Activated naive CD8-positive, alpha-beta T cell treated with anti-CD3 and anti-CD28 coated beads for 36 hours (primary cell): Measurements from ENCODE around the gene ZC3H4. TPM values are rescaled to one million over a fixed set of nuclear protein-coding genes. Genes with fewer than 3 reads are reported as not detected.
"Not testable (repeated sequence)": the region's sequence is repeated elsewhere in the genome, so short reads cannot be mapped to it uniquely, and the experiment has no call there.

ENCODE experiments used
- DNase-seq: peaks from one replicate; pipeline ENCODE4 v3.0.0; 2021
- H3K27ac Mint-ChIP-seq: one replicate; pipeline ENCODE4 v1.8.0; 2022; ENCODE audit warnings: mild to moderate bottlenecking, moderate library complexity, mixed read lengths
- H3K27me3 Mint-ChIP-seq: one replicate; pipeline ENCODE4 v1.8.0; 2022; ENCODE audit warnings: mild to moderate bottlenecking, mixed read lengths
- H3K36me3 Mint-ChIP-seq: one replicate; pipeline ENCODE4 v1.8.0; 2021; ENCODE audit warnings: mild to moderate bottlenecking, mixed read lengths
- H3K4me1 Mint-ChIP-seq: one replicate; pipeline ENCODE4 v1.8.0; 2021; ENCODE audit warnings: mixed read lengths
- H3K4me3 Mint-ChIP-seq: one replicate; pipeline ENCODE4 v1.8.0; 2022; ENCODE audit warnings: mild to moderate bottlenecking, moderate library complexity, mixed read lengths
- H3K9me3 Mint-ChIP-seq: one replicate; pipeline ENCODE4 v1.8.0; 2022; ENCODE audit warnings: mixed read lengths
- total RNA-seq, 2 experiments: library from RNA; stranded (reverse); gene quantifications; one replicate each; pipeline ENCODE4 v1.2.3, GENCODE V29; 2021

ZC3H4 gene
- total RNA-seq, 2 experiments from 2014 or later, result 103 to 110 TPM

DNA sequence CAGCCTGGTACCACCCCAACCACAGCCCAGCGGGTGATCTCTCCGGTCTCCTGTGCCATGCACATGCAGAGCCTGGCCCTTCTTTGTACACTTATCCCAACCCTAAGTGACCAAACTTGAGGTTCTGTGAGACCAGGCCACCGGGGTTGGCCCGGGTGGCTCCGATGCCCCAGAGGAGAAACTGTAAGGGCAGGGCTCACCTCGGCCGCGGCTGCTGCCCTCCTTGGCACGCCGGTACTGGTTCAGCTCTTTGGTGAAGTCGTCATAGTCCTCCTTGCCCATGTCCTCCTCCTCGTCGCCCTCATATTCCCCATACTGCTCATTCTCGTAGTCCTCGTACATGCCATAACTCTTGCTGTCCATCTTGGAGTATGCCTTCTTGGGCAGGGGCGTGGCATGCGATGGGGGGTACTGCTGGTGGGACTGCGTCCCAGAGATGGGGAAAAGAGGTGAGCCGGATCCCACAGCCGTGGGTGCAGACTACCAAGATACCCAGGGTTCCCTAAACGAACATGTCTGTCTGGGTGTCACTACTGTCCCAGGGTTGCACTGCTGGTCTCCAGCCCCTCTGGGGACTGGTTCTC, 23.7 kb downstream of the ZC3H4 start:
- peaks cover 19% of the 10 kb centered on the region for H3K4me1 Mint-ChIP-seq
- peaks cover 41% of the 10 kb centered on the region for H3K36me3 Mint-ChIP-seq
- no peaks in the 10 kb centered on the region for H3K27me3 Mint-ChIP-seq
- no peak overlapping the region for H3K27ac Mint-ChIP-seq
- no peak overlapping the region for H3K4me3 Mint-ChIP-seq
- no peaks in the 10 kb centered on the region for H3K9me3 Mint-ChIP-seq
- no peak for DNase-seq

DNA sequence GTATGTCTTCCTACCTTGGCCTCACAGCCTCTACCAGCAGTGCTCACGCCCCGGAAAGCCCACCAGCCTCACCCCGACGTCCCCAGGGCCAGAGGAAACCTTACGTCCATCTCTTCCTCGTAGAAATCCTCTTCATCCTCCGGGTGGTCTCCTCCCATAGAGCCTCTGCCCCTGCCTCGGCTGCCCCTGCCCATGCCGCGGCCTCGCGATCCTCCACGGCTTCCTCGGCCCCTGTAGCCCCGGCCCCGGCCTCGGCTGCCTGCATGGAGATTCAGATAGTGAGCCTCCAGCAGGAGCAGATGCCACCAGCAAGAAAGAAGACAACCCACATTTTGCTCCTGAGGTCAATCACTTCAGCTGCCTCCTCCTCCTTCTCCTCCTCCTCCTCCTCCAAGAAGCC, 27.3 kb downstream of the ZC3H4 start:
- DNase-seq, result no peak
- Mint-ChIP-seq H3K27me3 (no peaks in the 10 kb centered on the region), H3K4me3 (no peak overlapping the region), H3K4me1 (no peaks in the 10 kb centered on the region), H3K27ac (peak overlapping the region; percentile 29), H3K36me3 (peaks cover 27% of the 10 kb centered on the region), H3K9me3 (no peaks in the 10 kb centered on the region)

DNA sequence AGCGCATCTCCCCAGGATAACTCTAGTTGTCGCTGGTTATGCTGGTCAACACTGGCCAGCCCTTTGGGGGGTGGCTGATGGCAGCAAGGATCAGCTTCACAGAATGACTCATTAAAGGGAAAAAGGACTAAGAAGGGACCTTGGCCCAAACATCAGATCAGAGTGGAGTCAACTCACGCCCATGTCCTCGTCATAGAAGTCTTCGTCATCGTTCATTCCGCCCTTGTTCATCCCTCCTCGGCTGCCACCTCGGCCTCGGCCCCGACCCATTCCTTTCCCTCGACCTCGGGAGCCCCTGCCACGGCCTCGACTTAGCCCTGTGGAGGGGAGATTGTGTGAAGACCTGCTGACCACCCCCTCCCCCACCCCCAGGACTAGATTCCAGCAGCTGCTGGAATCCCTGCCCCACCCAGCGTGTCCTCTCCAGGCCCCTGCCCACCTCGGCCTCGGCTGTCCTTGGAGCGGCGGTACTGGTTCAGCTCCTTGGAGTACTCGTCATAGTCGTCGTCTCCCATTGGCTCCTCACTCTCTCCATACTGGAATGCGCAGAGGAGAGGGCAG, 28.6 kb downstream of the ZC3H4 start:
- H3K9me3 Mint-ChIP-seq, result no peaks in the 10 kb centered on the region
- no peak overlapping the region for H3K27ac Mint-ChIP-seq
- H3K27me3 Mint-ChIP-seq, result no peaks in the 10 kb centered on the region
- DNase-seq, result no peak
- H3K36me3 Mint-ChIP-seq, result peaks cover 19% of the 10 kb centered on the region
- H3K4me3 Mint-ChIP-seq, result no peak overlapping the region
- no peaks in the 10 kb centered on the region for H3K4me1 Mint-ChIP-seq

DNA sequence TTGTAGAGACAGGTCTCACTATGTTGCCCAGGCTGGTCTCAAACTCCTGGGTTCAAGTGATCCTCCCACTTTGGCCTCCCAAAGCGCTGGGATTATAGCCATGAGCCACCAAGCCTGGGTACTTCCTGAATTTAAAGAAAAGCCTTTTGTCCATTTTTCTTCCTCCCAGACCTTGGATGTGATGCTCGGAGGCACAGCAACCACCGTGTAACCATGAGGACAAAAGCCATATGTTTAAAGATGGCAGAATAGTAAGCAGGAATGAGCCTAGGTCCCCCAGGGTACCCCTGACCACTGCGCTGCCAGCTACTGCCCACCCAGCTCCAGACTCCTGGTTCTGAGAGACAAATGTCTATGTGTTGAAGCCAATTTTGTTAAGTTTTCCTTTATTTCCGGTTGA, 31.1 kb downstream of the ZC3H4 start:
- DNase-seq, result no peak
- Mint-ChIP-seq H3K36me3 (peaks cover 15% of the 10 kb centered on the region), H3K27me3 (no peaks in the 10 kb centered on the region), H3K27ac (no peak overlapping the region), H3K4me3 (no peak overlapping the region), H3K9me3 (no peaks in the 10 kb centered on the region), H3K4me1 (no peaks in the 10 kb centered on the region)

DNA sequence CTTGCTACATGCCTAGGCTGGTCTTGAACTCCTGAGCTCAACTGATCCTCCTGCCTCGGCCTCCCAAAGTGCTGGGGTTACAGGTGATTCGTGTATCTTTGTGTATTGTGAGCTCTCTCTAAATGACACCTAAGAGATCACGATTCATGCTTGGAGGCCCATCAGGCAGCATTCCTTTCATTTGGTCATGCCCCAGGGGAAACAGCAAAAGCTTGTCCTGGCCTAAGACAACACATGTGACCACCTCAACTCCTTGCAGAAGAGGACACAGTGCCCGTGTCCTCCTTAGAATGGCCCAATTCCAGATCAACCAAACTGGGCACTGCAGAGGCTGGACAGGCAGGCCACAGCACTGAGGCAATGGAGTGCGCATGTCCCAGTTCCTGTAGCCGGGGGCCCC, 32.5 kb downstream of the ZC3H4 start:
- Mint-ChIP-seq H3K9me3 (no peaks in the 10 kb centered on the region), H3K4me1 (no peaks in the 10 kb centered on the region), H3K36me3 (peaks cover 12% of the 10 kb centered on the region), H3K27me3 (no peaks in the 10 kb centered on the region), H3K4me3 (no peak overlapping the region), H3K27ac (no peak overlapping the region)
- DNase-seq, result no peak

DNA sequence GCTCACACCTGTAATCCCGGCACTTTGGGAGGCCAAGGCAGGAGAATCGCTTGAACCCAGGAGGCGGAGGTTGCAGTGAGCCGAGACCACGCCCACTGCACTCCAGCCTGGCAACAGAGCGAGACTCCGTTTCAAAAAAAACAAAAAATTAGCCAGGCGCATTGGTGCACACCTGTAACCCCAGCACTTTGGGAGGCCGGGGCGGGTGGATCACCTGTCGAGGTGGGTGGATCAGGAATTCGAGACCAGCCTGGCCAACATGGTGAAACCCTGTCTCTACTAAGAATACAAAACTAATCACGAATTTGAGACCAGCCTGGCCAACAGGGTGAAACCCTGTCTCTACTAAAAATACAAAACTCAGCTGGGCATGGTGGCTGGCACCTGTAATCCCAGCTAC, 35.2 kb downstream of the ZC3H4 start:
- not testable (repeated sequence) for H3K4me3 Mint-ChIP-seq, H3K27me3 Mint-ChIP-seq, H3K4me1 Mint-ChIP-seq, H3K27ac Mint-ChIP-seq, DNase-seq, H3K9me3 Mint-ChIP-seq
- peaks cover 12% of the 10 kb centered on the region for H3K36me3 Mint-ChIP-seq

DNA sequence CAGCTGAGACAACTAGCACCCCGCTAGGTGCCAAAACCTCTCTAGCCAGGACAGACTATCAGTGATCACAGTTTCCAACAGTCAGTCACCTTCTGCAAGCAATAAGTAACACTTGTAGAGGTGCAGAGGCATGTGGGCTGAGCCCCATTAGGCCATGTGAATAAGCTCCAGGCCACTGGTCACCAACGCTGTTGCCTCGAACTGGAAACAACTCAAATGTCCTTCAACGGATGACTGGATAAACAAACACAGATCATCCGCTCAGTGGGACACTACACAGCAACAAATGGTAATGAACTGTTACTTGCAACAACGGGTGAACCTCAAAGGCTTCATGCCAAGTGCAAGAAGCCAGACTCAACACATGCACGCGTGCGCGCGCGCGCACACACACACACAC, 37.6 kb downstream of the ZC3H4 start:
- no peak for DNase-seq
- no peak overlapping the region for H3K27ac Mint-ChIP-seq
- peaks cover 16% of the 10 kb centered on the region for H3K36me3 Mint-ChIP-seq
- H3K9me3 Mint-ChIP-seq, result no peaks in the 10 kb centered on the region
- H3K4me3 Mint-ChIP-seq, result no peak overlapping the region
- no peaks in the 10 kb centered on the region for H3K27me3 Mint-ChIP-seq
- H3K4me1 Mint-ChIP-seq, result peaks cover 5% of the 10 kb centered on the region

DNA sequence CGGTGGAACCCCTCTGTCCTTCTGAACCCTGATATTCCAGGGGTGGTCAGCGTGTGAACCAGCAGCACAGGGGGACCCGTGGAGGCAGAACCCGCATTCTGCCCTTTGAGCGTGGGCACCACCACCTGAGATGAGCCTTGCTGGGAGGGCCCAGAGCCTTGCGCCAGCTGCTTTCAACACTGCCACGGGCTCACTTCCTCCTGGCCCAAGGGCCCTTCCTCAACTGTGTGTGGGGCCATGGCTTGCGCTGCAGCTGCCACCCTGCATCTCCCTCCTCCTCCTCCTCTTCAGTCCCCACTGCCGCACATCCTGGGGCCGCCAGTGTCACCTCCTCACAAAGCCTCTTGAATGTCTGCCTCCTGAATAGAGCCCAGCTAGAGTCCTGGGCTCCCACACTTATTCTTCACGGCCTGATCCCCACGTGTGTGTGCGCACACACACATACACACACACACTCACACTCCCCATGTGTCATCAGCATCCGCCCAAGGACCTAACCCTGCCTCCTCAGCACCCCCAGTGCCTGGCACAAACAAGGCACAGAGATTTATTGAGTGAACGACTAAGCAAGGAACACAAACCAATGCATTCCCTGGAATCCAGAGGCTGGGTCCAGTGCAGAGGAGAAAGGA, 38.3 kb downstream of the ZC3H4 start:
- no peaks in the 10 kb centered on the region for H3K9me3 Mint-ChIP-seq

DNA sequence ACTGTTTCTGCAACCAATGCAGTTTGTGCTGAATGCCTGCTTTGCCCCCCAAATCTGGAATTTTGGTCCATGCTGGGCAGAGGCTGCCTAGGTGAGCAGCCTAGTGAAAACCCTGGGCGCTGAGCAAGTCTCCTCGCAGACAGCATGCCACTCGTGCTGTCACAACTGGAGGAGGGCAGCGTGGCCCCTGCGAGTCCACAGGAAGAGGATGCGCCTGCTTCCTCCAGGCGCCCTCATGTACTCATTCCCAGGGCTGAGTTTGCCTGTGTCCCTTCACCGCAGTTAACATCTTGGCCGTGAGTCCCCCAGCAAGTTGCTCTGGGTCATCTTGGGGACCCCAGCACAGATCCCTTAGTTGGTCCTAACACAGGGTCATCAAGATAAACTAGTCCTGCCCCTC, 39.0 kb downstream of the ZC3H4 start:
- Mint-ChIP-seq H3K9me3 (no peaks in the 10 kb centered on the region), H3K27ac (no peak overlapping the region), H3K27me3 (no peaks in the 10 kb centered on the region), H3K4me1 (peaks cover 5% of the 10 kb centered on the region), H3K4me3 (no peak overlapping the region), H3K36me3 (peaks cover 19% of the 10 kb centered on the region)
- no peak for DNase-seq

More for the DNA sequence above, 38.3 kb downstream of the ZC3H4 start:
- Mint-ChIP-seq H3K4me1 (peaks cover 5% of the 10 kb centered on the region), H3K27ac (peak overlapping the region; percentile 47), H3K4me3 (no peak overlapping the region), H3K27me3 (no peaks in the 10 kb centered on the region), H3K36me3 (peaks cover 19% of the 10 kb centered on the region)
- no peak for DNase-seq

DNA sequence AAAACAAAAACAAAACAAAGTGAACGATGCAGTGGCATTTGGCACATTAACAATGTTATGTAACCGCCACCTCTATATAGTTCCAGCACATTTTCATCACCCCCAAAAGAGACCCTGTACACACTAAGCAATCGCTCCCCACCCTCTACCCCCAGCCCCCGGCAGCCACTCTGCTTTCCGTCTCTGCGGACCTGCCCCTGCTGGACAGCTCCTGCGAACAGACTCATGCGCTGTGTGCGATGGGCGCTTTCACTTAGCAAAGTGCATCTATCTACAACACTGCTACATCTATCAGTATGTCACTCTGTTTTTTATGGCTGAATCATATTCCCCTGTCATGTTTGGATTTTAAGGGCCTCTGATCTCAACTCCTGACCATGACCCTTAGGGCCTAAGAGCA, 40.0 kb downstream of the ZC3H4 start:
- Mint-ChIP-seq H3K9me3 (no peaks in the 10 kb centered on the region), H3K4me3 (no peak overlapping the region), H3K4me1 (peaks cover 5% of the 10 kb centered on the region), H3K27ac (no peak overlapping the region), H3K27me3 (no peaks in the 10 kb centered on the region), H3K36me3 (peaks cover 24% of the 10 kb centered on the region)
- no peak for DNase-seq

DNA sequence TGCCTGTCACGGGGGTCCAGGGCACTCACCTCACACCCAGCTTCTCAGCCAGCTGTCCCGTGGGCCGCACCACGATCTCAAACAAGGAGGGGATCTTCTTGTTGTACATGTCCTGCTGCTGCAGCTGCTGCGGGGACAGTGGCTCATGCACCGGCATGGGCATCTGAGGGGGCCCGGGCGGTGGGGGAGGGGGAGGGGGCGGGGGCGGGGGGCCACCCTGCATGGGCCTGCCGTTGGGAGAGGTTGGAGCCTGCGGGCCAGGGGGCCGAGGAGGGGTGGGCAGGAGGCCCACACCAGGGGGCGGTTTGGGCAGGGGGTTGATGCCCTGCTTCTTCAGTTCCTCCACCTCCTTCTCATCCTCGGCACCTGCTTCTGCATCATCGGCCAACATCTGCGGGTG, 41.3 kb downstream of the ZC3H4 start:
- no peaks in the 10 kb centered on the region for H3K9me3 Mint-ChIP-seq

DNA sequence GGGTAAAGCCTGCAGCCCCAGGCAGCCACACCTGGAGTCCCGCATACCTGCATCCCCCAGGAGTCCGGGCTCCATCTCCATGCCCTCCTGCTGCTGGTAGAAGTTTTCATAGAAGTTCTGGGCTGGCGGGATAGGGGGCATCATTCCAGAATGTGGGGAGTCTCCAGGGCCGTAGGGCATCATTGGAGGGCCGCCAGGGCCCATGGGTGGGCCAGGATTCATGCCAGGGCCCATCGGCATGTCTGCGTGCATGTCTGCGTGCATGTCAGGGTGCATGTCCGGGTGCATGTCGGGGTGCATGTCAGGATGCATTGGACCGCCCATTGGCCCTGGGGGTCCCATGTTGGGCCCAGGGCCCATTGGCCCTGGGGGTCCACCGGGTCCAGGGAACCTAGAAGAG, 41.8 kb downstream of the ZC3H4 start:
- Mint-ChIP-seq H3K4me3 (no peak overlapping the region), H3K4me1 (peaks cover 5% of the 10 kb centered on the region), H3K27me3 (no peaks in the 10 kb centered on the region), H3K36me3 (peaks cover 21% of the 10 kb centered on the region), H3K27ac (no peak overlapping the region), H3K9me3 (no peaks in the 10 kb centered on the region)
- no peak for DNase-seq

More for the DNA sequence above, 41.3 kb downstream of the ZC3H4 start:
- Mint-ChIP-seq H3K4me3 (no peak overlapping the region), H3K27ac (no peak overlapping the region), H3K36me3 (peaks cover 23% of the 10 kb centered on the region), H3K27me3 (no peaks in the 10 kb centered on the region), H3K4me1 (peaks cover 5% of the 10 kb centered on the region)
- no peak for DNase-seq

DNA sequence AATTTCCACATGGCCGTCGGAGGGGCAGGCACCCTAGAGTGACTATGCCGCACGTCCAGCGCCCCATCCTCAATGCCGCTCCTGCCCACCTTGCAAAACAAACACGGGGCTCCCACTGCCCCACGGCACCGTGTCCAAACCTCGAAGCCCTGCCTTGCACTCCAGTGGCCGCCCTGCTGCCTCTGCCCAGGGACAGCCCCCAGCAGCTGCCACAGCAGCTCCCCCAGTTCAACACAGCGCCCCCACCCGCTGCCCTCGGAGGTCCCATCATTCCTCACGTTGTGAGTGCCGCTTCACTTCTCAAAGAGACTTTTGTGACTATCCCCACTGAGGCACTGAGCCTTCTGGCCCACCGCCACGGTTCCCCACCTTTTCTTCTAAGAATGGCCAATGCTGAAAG, 42.8 kb downstream of the ZC3H4 start:
- H3K9me3 Mint-ChIP-seq, result no peaks in the 10 kb centered on the region
- DNase-seq, result no peak
- H3K27ac Mint-ChIP-seq, result no peak overlapping the region
- H3K36me3 Mint-ChIP-seq, result peaks cover 21% of the 10 kb centered on the region
- no peak overlapping the region for H3K4me3 Mint-ChIP-seq
- no peaks in the 10 kb centered on the region for H3K27me3 Mint-ChIP-seq
- H3K4me1 Mint-ChIP-seq, result peaks cover 5% of the 10 kb centered on the region

DNA sequence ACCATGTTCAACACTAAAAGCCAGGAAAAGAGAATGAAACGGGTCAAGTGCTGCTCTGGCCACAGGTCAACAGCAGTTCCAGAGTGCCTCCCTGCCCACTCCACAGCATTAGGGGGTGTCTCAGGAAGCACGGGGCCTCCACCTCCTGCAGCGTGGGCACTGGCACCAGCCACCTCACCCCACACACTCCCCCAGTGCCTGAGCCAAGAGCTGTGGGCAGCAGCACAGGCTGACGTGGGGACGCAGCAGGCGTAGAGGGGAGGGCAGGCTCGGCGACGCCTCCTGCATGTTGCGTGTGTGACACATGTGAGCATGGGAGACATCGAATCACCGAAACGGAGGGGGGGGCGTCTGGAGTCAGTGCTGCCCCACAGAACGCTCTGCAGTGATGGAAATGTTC, 43.8 kb downstream of the ZC3H4 start:
- Mint-ChIP-seq H3K4me3 (no peak overlapping the region), H3K27me3 (no peaks in the 10 kb centered on the region), H3K9me3 (no peaks in the 10 kb centered on the region), H3K4me1 (no peaks in the 10 kb centered on the region), H3K36me3 (peaks cover 16% of the 10 kb centered on the region), H3K27ac (no peak overlapping the region)
- no peak for DNase-seq

DNA sequence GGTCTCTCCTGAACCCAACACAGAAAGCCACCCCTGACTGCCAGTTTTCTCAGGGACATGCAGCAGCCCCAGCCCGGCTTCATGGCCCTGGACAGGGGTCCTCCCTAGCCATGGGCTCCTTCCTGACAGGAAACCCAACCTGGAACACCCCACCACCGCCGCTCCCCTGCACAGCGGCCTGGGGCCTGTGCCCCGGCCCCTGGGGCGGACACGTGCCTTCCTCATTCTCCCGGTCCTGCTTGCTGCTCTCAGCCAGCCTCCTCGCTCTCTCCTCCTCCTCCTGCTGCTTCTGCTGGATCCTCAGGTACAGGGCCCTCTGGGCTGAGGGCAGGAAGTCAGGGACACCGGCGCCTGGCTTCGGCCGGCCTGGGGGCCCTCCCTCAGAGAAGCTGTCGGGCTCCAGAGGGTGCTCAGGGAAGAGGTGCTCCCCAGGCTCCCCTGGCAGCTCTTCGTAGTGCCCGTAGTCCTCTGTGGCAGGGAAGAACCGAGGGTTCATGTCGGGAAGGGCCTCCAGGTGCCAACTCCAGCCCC, 44.6 kb downstream of the ZC3H4 start:
- Mint-ChIP-seq H3K36me3 (peaks cover 16% of the 10 kb centered on the region), H3K27ac (no peak overlapping the region), H3K27me3 (no peaks in the 10 kb centered on the region), H3K4me3 (no peak overlapping the region), H3K4me1 (no peaks in the 10 kb centered on the region), H3K9me3 (no peaks in the 10 kb centered on the region)
- no peak for DNase-seq

DNA sequence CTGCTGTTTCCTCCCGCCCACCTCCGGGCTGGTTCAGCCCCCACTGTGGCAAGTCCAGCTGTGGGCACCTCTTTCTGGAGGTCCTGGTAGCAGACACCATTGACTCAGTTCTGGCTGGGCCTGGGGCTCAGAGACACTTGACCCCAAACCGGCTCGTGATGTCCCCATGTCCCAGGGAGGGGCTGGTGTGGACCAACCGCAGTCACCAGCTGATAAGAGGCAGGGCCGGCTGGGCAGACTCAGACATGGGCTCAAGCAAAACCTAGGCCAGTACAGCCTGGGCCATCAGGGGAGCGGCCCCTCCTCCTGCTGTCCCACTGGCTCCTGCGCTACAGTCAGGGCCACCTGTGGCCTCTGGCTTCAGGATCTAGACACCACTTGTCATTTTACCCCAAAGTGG, 45.3 kb downstream of the ZC3H4 start:
- no peak overlapping the region for H3K27ac Mint-ChIP-seq
- no peak overlapping the region for H3K4me3 Mint-ChIP-seq
- H3K27me3 Mint-ChIP-seq, result no peaks in the 10 kb centered on the region
- no peak for DNase-seq
- peaks cover 16% of the 10 kb centered on the region for H3K36me3 Mint-ChIP-seq
- no peaks in the 10 kb centered on the region for H3K9me3 Mint-ChIP-seq
- no peaks in the 10 kb centered on the region for H3K4me1 Mint-ChIP-seq
